KBM-7 (cell line): ENCODE results near the gene MAPKAPK3.

Experiments
- DNase-seq: peaks from one replicate; pipeline ENCODE4 v3.0.0-alpha.2; 2015
- in situ Hi-C: fragments of 300-500 bp; cut with MboI; formaldehyde crosslinking; loops from 2 replicates; pipeline ENCODE4 v1.14.3; 2020; ENCODE audit warnings: low sequenced_read_pairs, low pct_unique_long_range_greater_than_20kb, mixed read lengths

The MAPKAPK3 gene

GRCh38 chr3:50604628-50605588, 12.0 kb upstream of the MAPKAPK3 start:
- peak; percentile 67 for DNase-seq
- in situ Hi-C loops, result no loop called here

DNA sequence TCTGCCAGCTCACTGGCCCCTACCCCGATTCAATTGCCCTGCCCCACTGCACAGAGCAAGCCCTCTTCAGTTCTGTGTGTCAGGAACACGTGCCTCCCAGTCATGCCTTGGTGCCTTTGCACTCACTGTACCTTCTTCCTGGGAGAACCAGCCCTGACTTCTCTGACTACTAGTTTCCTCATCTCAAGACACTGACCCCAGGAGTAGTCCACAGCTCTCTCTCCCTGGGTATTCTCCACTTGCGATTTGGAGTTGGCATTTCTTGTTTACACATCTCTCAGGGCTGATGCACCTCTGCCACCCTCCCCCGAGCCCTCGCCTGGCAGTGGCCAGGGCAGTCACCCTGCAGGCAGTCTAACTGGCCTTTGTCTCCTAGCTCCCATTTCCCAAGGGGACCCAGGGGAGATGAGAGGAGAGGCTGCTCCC, 11.0 kb upstream of the MAPKAPK3 start:
- in situ Hi-C loops, result no loop called here
- peak; percentile 28 for DNase-seq

- no peak for DNase-seq
- in situ Hi-C loops, result no loop called here
Observed at GRCh38 chr3:50606596-50606995, 10.4 kb upstream of the MAPKAPK3 start.

GRCh38 chr3:50607271-50608091, 9.5 kb upstream of the MAPKAPK3 start:
- peak; percentile 31 for DNase-seq
- in situ Hi-C loops, result no loop called here

DNA sequence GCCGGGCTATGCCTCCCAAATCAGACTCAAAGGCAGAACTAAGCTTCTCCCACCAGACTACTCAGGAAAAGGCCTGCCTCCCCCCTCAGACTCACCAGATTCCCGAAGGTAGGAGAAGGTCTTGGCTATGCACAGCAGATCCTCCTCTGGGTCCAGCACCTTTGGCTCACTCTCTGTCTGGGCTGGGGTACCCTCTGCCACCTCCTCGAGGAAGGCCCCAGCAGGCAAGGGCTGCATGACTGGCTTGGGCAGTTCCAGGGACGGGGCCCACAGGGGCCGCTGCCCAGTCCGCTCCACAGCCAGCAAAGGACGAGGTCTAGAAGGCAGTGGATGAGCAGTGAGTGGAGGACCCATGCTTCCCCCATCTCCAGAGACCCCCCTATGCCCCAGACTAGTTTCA, 8.7 kb upstream of the MAPKAPK3 start:
- in situ Hi-C loops, result no loop called here
- DNase-seq, result no peak

DNA sequence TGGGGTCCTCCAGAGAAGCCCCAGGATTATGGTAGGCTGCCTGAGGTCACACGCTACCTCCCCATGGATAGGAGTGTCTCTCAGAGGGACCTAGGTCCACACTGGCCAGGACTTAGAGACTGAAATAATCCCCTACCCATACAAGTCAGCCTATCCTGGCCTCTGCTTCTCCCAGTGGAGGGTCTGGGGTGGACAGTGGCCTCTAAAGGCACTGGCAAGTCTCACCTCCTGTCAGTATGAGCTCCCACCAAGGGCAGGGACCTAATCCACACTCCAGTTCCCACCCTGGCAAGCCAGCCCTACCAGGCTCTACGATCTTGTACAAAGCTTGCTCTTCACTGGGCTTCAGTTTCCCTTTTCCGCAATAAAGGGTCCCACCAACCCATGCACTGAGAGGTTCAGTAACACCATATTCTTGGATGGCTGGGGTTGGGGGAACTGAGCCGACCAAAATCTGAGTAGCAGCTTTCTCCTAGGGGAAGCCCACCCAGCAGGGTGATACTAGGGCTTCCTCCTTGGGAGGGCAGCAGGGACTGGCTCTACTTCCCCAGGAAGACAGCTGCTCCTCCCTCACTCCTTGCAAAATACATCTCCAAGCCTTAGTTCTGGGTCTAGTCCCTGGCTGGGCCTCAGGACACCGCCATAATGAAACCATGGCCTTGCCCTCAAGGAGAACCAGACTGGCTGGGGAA, 7.7 kb upstream of the MAPKAPK3 start:
- DNase-seq, result peak; percentile 48
- in situ Hi-C loops, result no loop called here

GRCh38 chr3:50609763-50610085, 7.2 kb upstream of the MAPKAPK3 start:
- in situ Hi-C loops, result no loop called here

DNA sequence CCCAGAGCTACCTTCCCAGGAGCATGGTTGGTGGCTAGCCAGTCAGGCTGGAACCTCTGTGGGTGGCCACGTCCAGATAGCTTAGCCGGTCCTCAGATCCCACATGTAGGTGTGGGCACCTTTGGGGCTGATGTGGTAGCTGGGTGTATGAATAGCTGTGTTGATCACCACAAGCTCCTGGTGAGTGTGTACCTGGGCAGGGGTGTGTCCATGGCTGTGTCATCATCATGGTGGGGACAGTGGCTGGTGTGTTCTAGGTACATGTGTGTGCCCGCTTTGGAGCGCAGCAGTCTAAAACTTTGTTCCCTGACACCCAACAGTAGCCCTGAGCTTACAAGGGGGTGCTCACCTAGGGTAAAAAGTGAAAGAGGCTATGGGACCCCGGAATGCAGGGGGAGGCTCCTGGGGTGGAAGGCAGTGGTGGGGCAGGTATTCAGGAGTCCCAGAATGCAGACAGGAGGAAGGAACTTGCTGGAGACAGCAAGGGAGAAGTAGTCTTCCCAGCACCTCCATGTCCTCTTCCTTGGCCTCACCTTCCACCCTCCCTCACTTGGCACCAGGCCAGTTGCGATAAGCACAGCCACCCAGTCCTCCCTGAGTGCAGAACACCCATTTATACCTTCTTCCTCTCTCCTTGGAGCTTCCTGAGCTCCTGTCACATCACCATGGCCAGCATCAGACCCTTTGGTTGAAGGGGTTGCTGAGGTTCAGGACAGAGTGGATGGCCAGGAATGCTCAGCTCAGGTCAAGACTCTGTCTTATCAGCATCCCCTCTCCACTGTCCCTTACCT, 6.6 kb upstream of the MAPKAPK3 start:
- in situ Hi-C loops, result no loop called here
- DNase-seq, result peak; percentile 52

More at GRCh38 chr3:50609763-50610085, 7.2 kb upstream of the MAPKAPK3 start:
- no peak for DNase-seq

DNA sequence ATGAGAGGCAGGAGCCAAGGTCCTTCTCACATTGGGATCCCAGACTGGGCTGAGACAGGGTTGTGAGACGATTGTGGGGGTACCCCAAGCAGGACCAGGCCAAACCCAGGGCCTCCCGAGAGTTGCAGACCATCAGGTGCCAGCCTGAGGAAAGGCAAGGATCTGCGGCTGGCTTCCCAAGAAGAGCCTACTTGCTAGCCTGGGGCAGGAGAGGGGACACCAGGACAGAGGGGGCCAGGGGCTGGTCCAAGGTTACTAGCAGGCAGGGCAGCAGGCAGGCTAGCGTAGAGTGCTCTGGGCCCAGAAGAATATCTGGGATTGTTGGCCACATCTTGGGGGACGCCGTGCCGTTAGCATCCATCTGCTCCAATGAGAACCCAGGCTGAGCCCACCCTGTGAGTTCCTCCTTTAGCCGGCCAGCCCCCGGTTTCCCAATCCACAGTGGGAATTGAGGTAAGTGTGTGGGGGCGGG, 5.9 kb upstream of the MAPKAPK3 start:
- in situ Hi-C loops, result no loop called here

DNA sequence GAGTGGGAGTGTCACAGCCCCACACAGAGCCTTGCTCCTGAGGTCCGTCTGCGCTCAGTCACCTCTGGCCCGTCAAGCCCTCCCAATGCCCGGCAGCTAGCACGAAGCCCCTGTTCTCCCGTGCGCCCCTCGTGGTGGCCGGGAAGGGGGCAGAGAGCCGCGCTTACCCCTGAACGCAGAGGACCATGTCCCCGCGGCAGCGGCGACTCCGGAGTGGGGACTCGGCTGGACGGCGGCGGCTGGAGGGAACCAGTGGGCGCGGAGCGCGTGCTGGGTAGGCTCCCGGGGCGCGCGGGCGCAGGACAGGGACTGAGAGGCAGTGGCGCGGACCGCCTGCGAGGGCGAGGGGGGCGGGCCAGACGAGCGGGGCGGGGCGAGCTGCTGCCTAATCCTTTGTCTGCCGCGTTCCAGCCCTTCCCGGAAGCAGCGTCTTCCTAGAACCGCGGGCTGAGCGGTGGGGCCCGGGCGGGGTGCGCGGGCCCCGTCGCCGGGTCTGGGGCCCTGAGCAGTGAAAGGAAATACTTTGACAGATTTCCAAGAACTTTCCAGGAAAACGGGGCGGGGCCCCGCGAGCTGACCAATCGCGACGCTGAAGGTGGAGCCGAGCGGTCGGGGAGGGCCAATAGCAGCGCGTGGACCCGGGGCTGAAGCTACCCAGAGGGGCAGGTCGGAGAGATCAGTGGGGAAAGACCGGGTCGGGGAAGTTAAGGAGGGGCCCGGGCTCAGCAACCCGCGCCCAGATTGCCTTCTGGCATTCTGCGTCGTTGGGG, 5.3 kb upstream of the MAPKAPK3 start, which contains the start of gene CISH:
Gene CISH (minus strand): TSS at position 311 of the 770 bp plus-strand sequence. CDS start 124 bp downstream, at position 187.
- peak; percentile 100 for DNase-seq
- in situ Hi-C loops, result no loop called here

More for the DNA sequence above, 5.9 kb upstream of the MAPKAPK3 start:
- no peak for DNase-seq

GRCh38 chr3:50612234-50612882, 4.6 kb upstream of the MAPKAPK3 start:
- in situ Hi-C loops, result no loop called here
- no peak for DNase-seq

GRCh38 chr3:50612970-50613846, 3.7 kb upstream of the MAPKAPK3 start:
- DNase-seq, result peak; percentile 34
- in situ Hi-C loops, result no loop called here

- no peak for DNase-seq
- in situ Hi-C loops, result no loop called here
Observed at GRCh38 chr3:50615190-50615589, 1.8 kb upstream of the MAPKAPK3 start.

DNA sequence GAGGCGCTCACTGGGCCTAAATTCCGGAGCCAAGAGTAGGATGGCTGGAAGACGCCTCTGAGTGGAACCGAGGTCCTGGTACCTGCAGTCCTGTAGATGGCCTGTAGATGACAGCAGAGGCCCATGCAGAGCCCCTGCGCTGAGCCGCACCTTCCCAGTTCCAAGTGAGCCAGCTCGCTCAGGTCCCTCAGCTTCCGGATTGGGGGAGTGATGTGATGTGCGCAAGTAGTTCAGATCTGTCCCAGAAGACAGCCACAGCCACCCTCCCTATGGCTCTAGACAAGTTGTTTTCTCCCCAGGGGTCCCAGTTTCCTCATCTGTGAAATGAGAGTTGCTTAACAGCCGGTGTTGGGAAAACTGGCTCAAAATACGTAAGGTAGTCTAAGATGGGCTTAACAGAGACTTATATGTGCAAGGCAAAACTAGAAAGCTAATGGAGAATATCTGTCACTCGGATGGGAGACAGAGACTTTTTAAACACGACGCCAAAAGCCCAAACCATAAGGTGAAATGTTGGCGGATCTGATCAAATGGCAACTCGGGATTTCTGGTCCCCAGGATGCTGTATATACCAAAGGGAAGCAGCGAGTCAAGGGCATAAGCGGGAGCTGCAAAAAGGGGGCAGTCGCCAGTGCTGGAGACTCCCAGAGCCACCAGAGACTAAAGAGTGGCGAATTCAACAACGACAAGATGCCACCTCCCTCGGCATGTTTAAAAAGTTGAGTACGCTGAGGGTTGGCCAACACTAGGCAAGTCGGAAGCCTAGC, 765 bp upstream of the MAPKAPK3 start:
- in situ Hi-C loops, result no loop called here
- peak; percentile 92 for DNase-seq

- in situ Hi-C loops, result no loop called here
- DNase-seq, result peak; percentile 99
Observed at GRCh38 chr3:50616770-50617095, 218 bp upstream of the MAPKAPK3 start.

- in situ Hi-C loops, result no loop called here
- no peak for DNase-seq
Observed at GRCh38 chr3:50617911-50618481, 1.0 kb downstream of the MAPKAPK3 start.
